ENCODE results near the gene CHPF. TPM values are rescaled to one million over a fixed set of nuclear protein-coding genes. Genes with fewer than 3 reads are reported as not detected.

The CHPF gene
- polyA plus RNA-seq (ENCODE audit: insufficient read length in 4 of 4), result 10 to 100 TPM; 23.8 to 46.3 (median 30.1) TPM

GRCh38 chr2:219543596-219544358, at the start of gene CHPF, which contains the start of gene TMEM198:
Gene CHPF, minus strand, starts transcription at chr2:219543809. Its CDS starts 271 bp downstream, at chr2:219543538.
Gene TMEM198, plus strand, starts transcription at chr2:219544028. Its CDS starts 700 bp downstream, at chr2:219544728.
- DNase-seq (ENCODE audit: low read depth in 4 of 4, low spot score in 3 of 4), result peak; percentile 94 to 98 (median 97)

GRCh38 chr2:219593154-219593553, 49.5 kb upstream of the CHPF start:
- no peak for DNase-seq (ENCODE audit: low read depth in 4 of 4, low spot score in 3 of 4)

GRCh38 chr2:219592736-219593135, 49.1 kb upstream of the CHPF start:
- DNase-seq (ENCODE audit: low read depth in 4 of 4, low spot score in 3 of 4), result no peak

GRCh38 chr2:219591091-219591490, 47.5 kb upstream of the CHPF start:
- DNase-seq (ENCODE audit: low read depth in 4 of 4, low spot score in 3 of 4), result no peak

- DNase-seq (ENCODE audit: low read depth in 4 of 4, low spot score in 3 of 4), result no peak
Measured at GRCh38 chr2:219581346-219581745, 37.7 kb upstream of the CHPF start.

- DNase-seq (ENCODE audit: low read depth in 4 of 4, low spot score in 3 of 4), result no peak
Measured at GRCh38 chr2:219578811-219579613, 35.4 kb upstream of the CHPF start.

GRCh38 chr2:219576505-219577388, 33.1 kb upstream of the CHPF start:
- no peak for DNase-seq (ENCODE audit: low read depth in 4 of 4, low spot score in 3 of 4)

- DNase-seq (ENCODE audit: low read depth in 4 of 4, low spot score in 3 of 4), result no peak
Measured at GRCh38 chr2:219575566-219576504, 32.2 kb upstream of the CHPF start.

GRCh38 chr2:219574484-219575311, 31.1 kb upstream of the CHPF start:
- no peak for DNase-seq (ENCODE audit: low read depth in 4 of 4, low spot score in 3 of 4)

GRCh38 chr2:219573166-219573565, 29.6 kb upstream of the CHPF start:
- no peak for DNase-seq (ENCODE audit: low read depth in 4 of 4, low spot score in 3 of 4)

GRCh38 chr2:219572237-219573001, 28.8 kb upstream of the CHPF start, which contains the start of gene INHA:
Gene INHA, plus strand, starts transcription at chr2:219572310. Its CDS starts 65 bp downstream, at chr2:219572375.
- DNase-seq (ENCODE audit: low read depth in 4 of 4, low spot score in 3 of 4), result no peak

- DNase-seq (ENCODE audit: low read depth in 4 of 4, low spot score in 3 of 4), result peak in 3 of 4 donors; percentile 54 to 70 (median 57)
Measured at GRCh38 chr2:219571311-219572236, 28.0 kb upstream of the CHPF start, which contains the start of gene OBSL1. Gene OBSL1, minus strand, starts transcription at chr2:219571539. Its CDS starts 307 bp downstream, at chr2:219571232.

- no peak for DNase-seq (ENCODE audit: low read depth in 4 of 4, low spot score in 3 of 4)
Measured at GRCh38 chr2:219570924-219571310, 27.3 kb upstream of the CHPF start.

GRCh38 chr2:219570194-219570923, 26.8 kb upstream of the CHPF start:
- DNase-seq (ENCODE audit: low read depth in 4 of 4, low spot score in 3 of 4), result no peak

GRCh38 chr2:219569635-219570034, 26.0 kb upstream of the CHPF start:
- no peak for DNase-seq (ENCODE audit: low read depth in 4 of 4, low spot score in 3 of 4)

- no peak for DNase-seq (ENCODE audit: low read depth in 4 of 4, low spot score in 3 of 4)
Measured at GRCh38 chr2:219569041-219569440, 25.4 kb upstream of the CHPF start.

All from right renal pelvis (tissue), 4 donors.